GM23248 (cell line): Measurements from ENCODE around the gene TMEM178B. TPM values are rescaled to one million over a fixed set of nuclear protein-coding genes. Genes with fewer than 3 reads are reported as not detected.
"Not testable (repeated sequence)": the region's sequence is repeated elsewhere in the genome, so short reads cannot be mapped to it uniquely, and the experiment has no call there.

Experiments
- DNase-seq: peaks from one replicate; pipeline ENCODE4 v3.0.0-alpha.2; 2015
- H2AFZ ChIP-seq: fragments of 200-600 bp; sonication (generic); 2 replicates; pipeline ENCODE4 v1.6.1; 2016; ENCODE audit warnings: antibody characterized with exemption
- H3F3A ChIP-seq: fragments of 200-600 bp; sonication (generic); 2 replicates; pipeline ENCODE4 v1.6.1; 2016; ENCODE audit warnings: mild to moderate bottlenecking, antibody characterized with exemption, mixed run types; ENCODE audit not compliant: insufficient read depth
- H3K27ac ChIP-seq: fragments of 200-600 bp; sonication (generic); 2 replicates; pipeline ENCODE4 v1.5.1; 2016; ENCODE audit warnings: mild to moderate bottlenecking
- H3K27me3 ChIP-seq: fragments of 200-600 bp; sonication (generic); replicated peaks from 2 replicates; pipeline ENCODE4 v1.6.1; 2016; ENCODE audit warnings: mild to moderate bottlenecking; ENCODE audit not compliant: insufficient read depth
- H3K36me3 ChIP-seq: fragments of 200-600 bp; sonication (generic); 2 replicates; pipeline ENCODE4 v1.6.1; 2016; ENCODE audit warnings: low read depth, mild to moderate bottlenecking
- H3K4me1 ChIP-seq: fragments of 200-600 bp; sonication (generic); 2 replicates; pipeline ENCODE4 v1.6.1; 2016; ENCODE audit warnings: mild to moderate bottlenecking; ENCODE audit not compliant: insufficient read depth
- H3K4me2 ChIP-seq: fragments of 200-600 bp; sonication (generic); one replicate; pipeline ENCODE4 v1.6.1; 2016; ENCODE audit warnings: mild to moderate bottlenecking; ENCODE audit not compliant: unreplicated experiment
- H3K4me3 ChIP-seq: fragments of 200-600 bp; sonication (generic); 2 replicates; pipeline ENCODE4 v1.5.1; 2016; ENCODE audit warnings: mild to moderate bottlenecking
- H3K79me2 ChIP-seq: fragments of 200-600 bp; sonication (generic); 2 replicates; pipeline ENCODE4 v1.6.1; 2016; ENCODE audit warnings: mild to moderate bottlenecking; ENCODE audit not compliant: insufficient read depth
- H3K9ac ChIP-seq: fragments of 200-600 bp; sonication (generic); 2 replicates; pipeline ENCODE4 v1.6.1; 2016; ENCODE audit warnings: mild to moderate bottlenecking
- H3K9me2 ChIP-seq: fragments of 200-600 bp; sonication (generic); 2 replicates; pipeline ENCODE4 v1.6.1; 2016; ENCODE audit warnings: mixed run types, mild to moderate bottlenecking, moderate library complexity; ENCODE audit not compliant: insufficient read depth
- H3K9me3 ChIP-seq: fragments of 200-600 bp; sonication (generic); one replicate; pipeline ENCODE4 v1.6.1; 2017; ENCODE audit warnings: low read depth
- H4K20me1 ChIP-seq: fragments of 200-600 bp; sonication (generic); 2 replicates; pipeline ENCODE4 v1.6.0; 2016; ENCODE audit not compliant: insufficient read depth
- EZH2 ChIP-seq: fragments of 200-600 bp; sonication (generic); IDR thresholded peaks from 2 replicates; pipeline ENCODE4 v1.6.1; 2018; ENCODE audit warnings: antibody characterized with exemption, mild to moderate bottlenecking; ENCODE audit not compliant: insufficient read depth, poor library complexity, severe bottlenecking
- EZH2phosphoT487 ChIP-seq: fragments of 200-600 bp; sonication (generic); IDR thresholded peaks from 2 replicates; pipeline ENCODE4 v1.6.1; 2018; ENCODE audit warnings: antibody characterized with exemption, moderate library complexity, mild to moderate bottlenecking, low read depth; ENCODE audit not compliant: insufficient read depth
- WGBS, 2 experiments: methylation state at CpG; one replicate each; pipeline ENCODE4 v1.1.6; 2015 to 2017; ENCODE audit warnings: low lambda C conversion rate in 2 of 2, low coverage in 1 of 2; ENCODE audit errors: missing lambda C conversion rate in 2 of 2; 5-methylcytosine and 5-hydroxymethylcytosine counted together
- in situ Hi-C: fragments of 300-500 bp; cut with MboI; formaldehyde crosslinking; loops from 2 replicates; pipeline ENCODE4 v1.15.0; 2020
- polyA plus RNA-seq: library from polyadenylated mRNA; unstranded; fragments of >200 nt; fragmentation: Nextera tagmentation; extraction: Ambion mirVana; gene quantifications from 2 replicates; pipeline ENCODE4 v1.2.1, GENCODE V29; 2016
- total RNA-seq: library from RNA; depleted of rRNA; stranded (reverse); fragments of >200 nt; shearing (Covaris generic); gene quantifications from 2 replicates; pipeline ENCODE4 v1.2.3, GENCODE V29; 2014

The TMEM178B gene
- total and polyA plus RNA-seq, 2 experiments from 2014 or later, result 0.05 to 0.22 TPM

- Histone ChIP-seq H4K20me1 (no peaks in the 10 kb centered on the region), H2AFZ (no peak overlapping the region), H3K27ac (no peak overlapping the region), H3K9me3 (no peaks in the 10 kb centered on the region), H3K4me2 (no peak overlapping the region), H3K9ac (no peak overlapping the region), H3K27me3 (no peaks in the 10 kb centered on the region), H3K4me3 (no peak overlapping the region), H3K36me3 (no peaks in the 10 kb centered on the region), H3F3A (no peaks in the 10 kb centered on the region), H3K4me1 (no peaks in the 10 kb centered on the region), H3K79me2 (no peaks in the 10 kb centered on the region), H3K9me2 (no peaks in the 10 kb centered on the region)
- WGBS, 2 experiments, result 28 to 31% methylated on average over 11 of the region's 11 CpGs
- DNase-seq, result no peak
- in situ Hi-C loops, result no loop called here
- TF ChIP-seq EZH2, result no peak
- no peak for TF ChIP-seq EZH2phosphoT487
Measured at GRCh38 chr7:141167381-141167964, 93.6 kb downstream of the TMEM178B start.

- H2AFZ ChIP-seq, H3K9me2 ChIP-seq, H3K36me3 ChIP-seq, H3K79me2 ChIP-seq, H3K27me3 ChIP-seq, H3K9ac ChIP-seq, in situ Hi-C loops, H3F3A ChIP-seq, DNase-seq, H4K20me1 ChIP-seq, H3K4me1 ChIP-seq, H3K9me3 ChIP-seq, H3K4me3 ChIP-seq, H3K4me2 ChIP-seq, H3K27ac ChIP-seq: not testable (repeated sequence)
- WGBS, 2 experiments, result 10 to 11% methylated on average over 2 of the region's 2 CpGs
Measured at GRCh38 chr7:141169157-141169556, 95.3 kb downstream of the TMEM178B start.

GRCh38 chr7:141175728-141176127 lies 101.9 kb downstream of the TMEM178B start:
- H3K9ac ChIP-seq, H3K4me3 ChIP-seq, H3K36me3 ChIP-seq, H4K20me1 ChIP-seq, H2AFZ ChIP-seq, H3K9me3 ChIP-seq, H3K9me2 ChIP-seq, H3K4me2 ChIP-seq, H3K4me1 ChIP-seq, H3F3A ChIP-seq, H3K27me3 ChIP-seq, DNase-seq, H3K79me2 ChIP-seq, H3K27ac ChIP-seq, in situ Hi-C loops: not testable (repeated sequence)
- 0 to 3% methylated on average over 1 of the region's 1 CpG for WGBS, 2 experiments

DNA sequence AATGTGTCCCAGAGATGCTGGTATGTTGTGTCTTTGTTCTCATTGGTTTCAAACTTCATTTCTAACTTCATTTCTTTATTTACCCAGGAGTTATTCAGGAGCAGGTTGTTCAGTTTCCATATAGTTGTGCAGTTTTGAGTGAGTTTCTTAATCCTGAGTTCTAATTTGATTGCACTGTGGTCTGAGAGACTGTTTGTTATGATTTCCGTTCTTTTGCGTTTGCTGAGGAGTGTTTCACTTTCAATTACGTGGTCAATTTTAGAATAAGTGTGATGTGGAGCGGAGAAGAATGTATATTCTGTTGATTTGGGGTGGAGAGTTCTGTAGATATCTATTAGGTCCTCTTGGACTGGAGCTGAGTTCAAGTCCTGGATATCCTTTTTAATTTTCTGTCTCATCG lies 103.3 kb downstream of the TMEM178B start:
- H3K9ac ChIP-seq, H3K9me3 ChIP-seq, H2AFZ ChIP-seq, H3K27ac ChIP-seq, H3K79me2 ChIP-seq, H3K4me3 ChIP-seq, H4K20me1 ChIP-seq, in situ Hi-C loops, DNase-seq, H3K4me1 ChIP-seq, H3K36me3 ChIP-seq, H3F3A ChIP-seq, H3K9me2 ChIP-seq, H3K4me2 ChIP-seq, H3K27me3 ChIP-seq: not testable (repeated sequence)
- 29 to 38% methylated on average over 5 of the region's 5 CpGs for WGBS, 2 experiments

DNA sequence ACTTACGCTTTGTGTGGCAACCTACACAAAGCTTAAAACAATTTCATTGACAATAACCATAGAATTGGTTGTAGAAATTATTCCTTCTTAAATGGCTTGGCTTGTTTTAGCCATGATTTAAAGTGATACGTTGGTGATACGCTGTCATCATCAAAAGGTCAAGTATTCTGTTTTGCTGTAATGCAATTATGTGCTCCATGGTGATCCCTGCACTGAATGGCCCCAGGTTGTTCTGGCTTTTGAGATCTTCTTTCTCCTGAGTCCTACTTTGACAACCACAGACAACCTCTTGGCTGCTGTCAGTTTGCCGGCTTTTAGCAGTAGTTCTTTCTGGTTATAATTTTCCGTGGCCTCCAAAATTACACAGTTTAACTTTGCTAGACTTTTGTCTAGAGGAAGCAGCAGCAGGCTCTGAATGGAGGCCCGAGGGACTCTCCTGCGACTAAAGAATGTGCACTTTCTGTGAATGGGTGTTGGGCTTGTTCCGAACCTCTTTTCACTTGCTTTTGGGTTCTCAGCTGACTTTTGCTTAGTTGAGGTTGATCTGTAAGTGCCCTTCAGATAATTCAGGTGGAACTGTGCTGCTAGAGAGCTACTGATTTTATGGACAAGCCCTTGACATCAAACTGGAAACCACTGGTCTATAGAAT lies 104.7 kb downstream of the TMEM178B start:
- H4K20me1 ChIP-seq, result no peaks in the 10 kb centered on the region
- in situ Hi-C loops, result no loop called here
- no peak overlapping the region for H3K27ac ChIP-seq
- no peaks in the 10 kb centered on the region for H3F3A ChIP-seq
- no peak for DNase-seq
- H3K4me1 ChIP-seq, result no peaks in the 10 kb centered on the region
- no peak overlapping the region for H2AFZ ChIP-seq
- 24 to 25% methylated on average over 8 of the region's 8 CpGs for WGBS, 2 experiments
- no peak for TF ChIP-seq EZH2
- no peak for TF ChIP-seq EZH2phosphoT487
- no peak overlapping the region for H3K4me2 ChIP-seq
- H3K79me2 ChIP-seq, result no peaks in the 10 kb centered on the region
- H3K4me3 ChIP-seq, result no peak overlapping the region
- no peaks in the 10 kb centered on the region for H3K27me3 ChIP-seq
- no peak overlapping the region for H3K9ac ChIP-seq
- no peaks in the 10 kb centered on the region for H3K36me3 ChIP-seq
- H3K9me3 ChIP-seq, result no peaks in the 10 kb centered on the region
- no peaks in the 10 kb centered on the region for H3K9me2 ChIP-seq
